SJSA1 (cell line): Measurements from ENCODE around the gene DAGLA. TPM values are rescaled to one million over a fixed set of nuclear protein-coding genes. Genes with fewer than 3 reads are reported as not detected.

Experiments
- DNase-seq, 2 experiments: peaks; one replicate each; pipeline ENCODE4 v3.0.0-alpha.2; 2015 to 2020; ENCODE audit warnings: low spot score in 2 of 2, low read depth in 1 of 2
- H3K27ac ChIP-seq: fragments of 250-450 bp; sonication (Bioruptor Pico); 2 replicates; pipeline ENCODE4 v1.5.1; 2020; ENCODE audit warnings: mild to moderate bottlenecking, moderate library complexity
- H3K27me3 ChIP-seq: fragments of 250-450 bp; sonication (Bioruptor Pico); replicated peaks from 2 replicates; pipeline ENCODE4 v1.5.1; 2020; ENCODE audit warnings: mild to moderate bottlenecking, moderate library complexity
- H3K36me3 ChIP-seq: fragments of 250-450 bp; sonication (Bioruptor Pico); 2 replicates; pipeline ENCODE4 v1.5.1; 2020; ENCODE audit warnings: mild to moderate bottlenecking
- H3K4me1 ChIP-seq: fragments of 250-450 bp; sonication (Bioruptor Pico); replicated peaks from 2 replicates; pipeline ENCODE4 v1.6.1; 2021; ENCODE audit warnings: mild to moderate bottlenecking
- H3K4me3 ChIP-seq: fragments of 250-450 bp; sonication (Bioruptor Pico); 2 replicates; pipeline ENCODE4 v1.5.1; 2020; ENCODE audit warnings: mild to moderate bottlenecking
- H3K9me3 ChIP-seq: fragments of 250-450 bp; sonication (Bioruptor Pico); replicated peaks from 2 replicates; pipeline ENCODE4 v1.5.1; 2020; ENCODE audit warnings: mild to moderate bottlenecking
- total RNA-seq: library from RNA; depleted of rRNA; stranded (reverse); fragments of >200 nt; shearing (Covaris generic); gene quantifications from 2 replicates; pipeline ENCODE4 v1.2.3, GENCODE V29; 2014; rRNA removed

DAGLA gene
- total RNA-seq, 1 experiment from 2014 or later, result 2.6 TPM

DNA sequence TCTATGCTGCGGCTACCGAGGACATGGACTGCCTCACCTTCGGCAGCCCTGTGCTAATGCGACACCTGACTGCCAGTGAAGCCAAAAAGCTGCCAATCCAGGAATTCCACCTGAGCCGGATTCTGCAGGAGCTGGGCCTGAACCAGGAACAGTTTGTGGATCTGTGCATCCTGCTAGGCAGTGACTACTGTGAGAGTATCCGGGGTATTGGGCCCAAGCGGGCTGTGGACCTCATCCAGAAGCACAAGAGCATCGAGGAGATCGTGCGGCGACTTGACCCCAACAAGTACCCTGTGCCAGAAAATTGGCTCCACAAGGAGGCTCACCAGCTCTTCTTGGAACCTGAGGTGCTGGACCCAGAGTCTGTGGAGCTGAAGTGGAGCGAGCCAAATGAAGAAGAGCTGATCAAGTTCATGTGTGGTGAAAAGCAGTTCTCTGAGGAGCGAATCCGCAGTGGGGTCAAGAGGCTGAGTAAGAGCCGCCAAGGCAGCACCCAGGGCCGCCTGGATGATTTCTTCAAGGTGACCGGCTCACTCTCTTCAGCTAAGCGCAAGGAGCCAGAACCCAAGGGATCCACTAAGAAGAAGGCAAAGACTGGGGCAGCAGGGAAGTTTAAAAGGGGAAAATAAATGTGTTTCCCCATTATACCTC lies 115.8 kb downstream of the DAGLA start:
- Histone ChIP-seq H3K4me1 (peaks cover 27% of the 10 kb centered on the region), H3K4me3 (no peak overlapping the region), H3K27me3 (no peaks in the 10 kb centered on the region), H3K36me3 (peaks cover 78% of the 10 kb centered on the region), H3K9me3 (no peaks in the 10 kb centered on the region), H3K27ac (no peak overlapping the region)
- DNase-seq, result no peak

Other genes with a start within 250 kb of the DAGLA start
- not detected in 2 replicates for gene LRRC10B, start 171.6 kb upstream of the DAGLA start, total RNA-seq
- not detected in 2 replicates for gene SYT7, start 99.3 kb upstream of the DAGLA start, total RNA-seq
- 1.4 and 3.1 TPM in 2 replicates for gene MYRF, start 72.2 kb downstream of the DAGLA start, total RNA-seq
- gene TMEM258, start 112.2 kb downstream of the DAGLA start, total RNA-seq, result 70.2 and 74.5 TPM in 2 replicates
- gene FEN1, start 112.5 kb downstream of the DAGLA start, total RNA-seq, result 181 and 185 TPM in 2 replicates
- 46.7 and 61.5 TPM in 2 replicates for gene FADS1, start 136.6 kb downstream of the DAGLA start, total RNA-seq
- gene FADS2, start 147.9 kb downstream of the DAGLA start, total RNA-seq, result 2.8 and 8.5 TPM in 2 replicates
- gene FADS3, start 211.2 kb downstream of the DAGLA start, total RNA-seq, result 139 and 161 TPM in 2 replicates
- gene RAB3IL1, start 237.2 kb downstream of the DAGLA start, total RNA-seq, result 1.8 and 3.0 TPM in 2 replicates